HUDEP-2 (cell line): ENCODE measurements around the gene MSX1.

Source experiments
- DNase-seq, 76 experiments: peaks; one replicate each; lab custom pipeline; 2025; ENCODE audit not compliant: unreplicated experiment in 76 of 76; lab: John Stamatoyannopoulos, UW

MSX1 gene

GRCh38 chr4:4868040-4868757, 8.7 kb downstream of the MSX1 start:
- no peak for DNase-seq

- no peak for DNase-seq
Observed at GRCh38 chr4:4868758-4869723, 9.6 kb downstream of the MSX1 start.

GRCh38 chr4:4869731-4870571, 10.5 kb downstream of the MSX1 start:
- no peak for DNase-seq

- DNase-seq = no peak
Observed at GRCh38 chr4:4870576-4871241, 11.2 kb downstream of the MSX1 start.

GRCh38 chr4:4871242-4871572, 11.7 kb downstream of the MSX1 start:
- no peak for DNase-seq

- no peak for DNase-seq
Observed at GRCh38 chr4:4871573-4872313, 12.3 kb downstream of the MSX1 start.

GRCh38 chr4:4872314-4872903, 12.9 kb downstream of the MSX1 start:
- DNase-seq = no peak

GRCh38 chr4:4873203-4873602, 13.7 kb downstream of the MSX1 start:
- no peak for DNase-seq

- DNase-seq = no peak
Observed at GRCh38 chr4:4874254-4874653, 14.8 kb downstream of the MSX1 start.

- no peak for DNase-seq
Observed at GRCh38 chr4:4875147-4875546, 15.7 kb downstream of the MSX1 start.

GRCh38 chr4:4875611-4876010, 16.1 kb downstream of the MSX1 start:
- no peak for DNase-seq

- DNase-seq = no peak
Observed at GRCh38 chr4:4876945-4877661, 17.6 kb downstream of the MSX1 start.

- peak in 1 of 76 experiments; percentile 4 for DNase-seq
Observed at GRCh38 chr4:4880492-4880891, 21.0 kb downstream of the MSX1 start.

- no peak for DNase-seq
Observed at GRCh38 chr4:4881432-4881831, 22.0 kb downstream of the MSX1 start.

GRCh38 chr4:4884611-4885010, 25.1 kb downstream of the MSX1 start:
- DNase-seq = no peak

GRCh38 chr4:4887426-4887825, 28.0 kb downstream of the MSX1 start:
- no peak for DNase-seq

- DNase-seq = no peak
Observed at GRCh38 chr4:4888695-4889094, 29.2 kb downstream of the MSX1 start.

- no peak for DNase-seq
Observed at GRCh38 chr4:4889781-4890180, 30.3 kb downstream of the MSX1 start.
